IPS DF 4.7 (cell line): Measurements from ENCODE around the gene SFT2D2.
"Not testable (repeated sequence)": the region's sequence is repeated elsewhere in the genome, so short reads cannot be mapped to it uniquely, and the experiment has no call there.

Experiments used
- DNase-seq: peaks from one replicate; pipeline ENCODE4 v3.0.0-alpha.2; 2013; ENCODE audit warnings: low spot score; ENCODE audit errors: extremely low read depth

Gene SFT2D2

DNA sequence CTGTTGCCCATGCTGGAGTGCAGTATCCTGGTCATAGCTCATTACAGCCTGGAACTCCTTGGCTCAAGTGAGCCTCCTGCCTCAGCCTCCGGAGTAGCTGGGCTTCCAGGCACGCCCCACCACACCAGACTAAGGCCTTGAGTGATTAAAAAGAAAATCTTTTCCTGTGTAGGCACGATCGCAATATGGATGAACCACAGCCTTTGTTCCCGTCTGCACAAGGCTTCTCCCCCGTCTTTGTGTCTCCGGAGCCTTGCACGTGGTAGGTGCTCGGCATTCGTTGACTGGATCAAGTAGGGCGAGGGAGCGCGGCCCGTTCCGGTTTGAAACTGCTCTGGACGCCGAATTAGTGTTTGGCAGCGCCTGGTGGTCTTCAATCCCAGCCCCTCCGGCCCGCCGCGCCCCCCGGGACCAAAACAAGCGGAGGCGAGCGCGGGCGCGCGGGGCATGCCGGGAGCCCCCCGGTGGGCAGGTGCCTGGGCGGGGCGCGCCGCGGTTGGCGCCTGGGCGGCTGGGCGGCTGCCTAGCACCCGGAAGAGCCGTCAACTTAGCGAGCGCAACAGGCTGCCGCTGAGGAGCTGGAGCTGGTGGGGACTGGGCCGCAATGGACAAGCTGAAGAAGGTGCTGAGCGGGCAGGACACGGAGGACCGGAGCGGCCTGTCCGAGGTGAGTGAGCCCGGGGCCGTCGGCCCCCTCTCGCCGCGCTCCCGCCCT lies at the start of gene SFT2D2:
SFT2D2 (plus strand) TSS at position 529 of the 715 bp plus-strand sequence; CDS start at position 605, 76 bp downstream.
- no peak for DNase-seq

DNA sequence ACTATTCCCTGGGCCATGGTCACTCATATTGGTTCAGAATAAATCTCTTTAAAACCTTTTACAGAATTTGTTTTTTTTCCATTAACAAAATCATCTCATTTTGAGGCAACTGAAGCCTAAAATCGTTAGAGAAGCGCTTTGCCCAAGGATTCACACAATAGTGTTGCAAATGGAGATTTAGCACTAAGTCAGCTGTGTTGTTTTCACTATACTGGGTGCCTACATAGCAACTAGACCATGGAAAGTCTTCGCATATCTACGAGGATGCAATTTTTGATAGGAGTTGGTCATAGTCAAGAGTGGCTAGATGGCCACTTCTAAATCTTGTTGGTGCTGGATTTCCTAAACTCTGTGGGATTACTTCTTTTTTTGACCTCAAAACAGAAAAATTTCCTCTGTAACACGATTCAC lies 47.6 kb upstream of the SFT2D2 start:
- no peak for DNase-seq

DNA sequence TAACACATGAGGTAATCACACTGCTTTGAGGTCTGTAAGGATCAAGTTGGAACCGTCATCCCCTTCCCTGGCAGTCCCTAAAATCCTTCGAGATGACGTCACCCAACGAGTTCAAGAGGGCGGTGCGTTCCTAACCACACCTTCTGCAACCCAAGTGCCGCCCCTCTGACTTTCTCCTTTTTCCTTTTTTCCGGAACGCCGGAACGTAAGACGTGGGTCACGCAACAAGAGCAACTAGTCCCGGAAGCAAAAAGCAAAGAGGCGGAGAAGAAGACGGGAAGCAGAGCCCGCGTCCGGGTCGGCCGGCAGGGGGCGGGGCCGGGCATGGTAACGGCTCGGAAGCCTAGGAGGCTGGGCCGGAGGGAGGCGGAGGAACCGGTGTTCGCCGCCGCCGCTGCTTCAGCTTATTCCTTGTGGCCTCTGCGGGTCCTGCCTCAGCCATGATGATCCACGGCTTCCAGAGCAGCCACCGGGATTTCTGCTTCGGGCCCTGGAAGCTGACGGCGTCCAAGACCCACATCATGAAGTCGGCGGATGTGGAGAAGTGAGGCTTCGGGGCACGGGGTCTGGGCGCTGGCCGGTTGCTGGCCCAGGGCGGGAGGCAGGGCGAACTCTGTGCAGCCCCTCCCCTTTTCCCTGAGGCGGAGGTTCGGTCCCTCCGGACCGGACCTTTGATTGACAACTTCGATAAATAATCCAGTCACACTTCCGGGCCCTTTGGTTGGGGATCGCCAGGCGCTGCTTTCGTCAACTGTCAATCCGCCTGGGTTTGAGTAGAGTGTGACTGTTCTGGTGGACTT lies 47.0 kb upstream of the SFT2D2 start, which contains the start of gene TIPRL:
TIPRL (plus strand) TSS at position 325 of the 800 bp plus-strand sequence; CDS start at position 441, 116 bp downstream.
- DNase-seq = peak; percentile 97

DNA sequence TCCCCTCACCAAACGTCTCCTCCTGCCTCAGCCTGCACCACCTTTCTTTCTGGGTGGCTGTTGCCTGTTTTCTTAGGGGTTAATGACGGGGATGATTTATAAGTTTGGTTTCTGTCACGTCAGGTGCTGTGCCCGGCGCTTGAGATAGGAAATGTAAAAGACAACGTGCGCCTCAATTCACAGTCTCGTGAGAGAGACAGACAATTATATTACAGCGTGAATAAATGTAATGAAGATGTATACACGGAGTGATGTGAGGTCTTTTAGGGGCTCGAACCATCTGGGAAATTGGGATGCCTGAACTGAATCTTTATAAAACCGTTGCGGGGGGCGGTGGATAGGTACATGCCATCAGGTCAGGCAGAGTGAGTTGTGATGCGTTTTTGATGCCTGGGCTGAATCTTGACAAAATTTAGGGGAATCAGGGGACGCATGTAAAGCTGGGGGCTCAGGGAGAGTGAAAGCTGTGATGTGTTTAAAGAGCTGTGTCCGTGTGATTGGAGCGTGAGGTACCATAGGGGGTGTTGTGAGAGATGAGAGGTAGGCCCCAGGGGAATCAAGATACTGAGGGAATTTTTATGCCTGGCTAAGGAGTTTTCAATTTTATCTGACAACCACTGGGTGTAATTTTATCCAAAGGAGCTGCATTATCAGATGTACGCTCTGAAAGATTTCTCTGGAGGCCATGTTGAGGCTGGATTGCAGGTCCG lies 46.2 kb upstream of the SFT2D2 start:
- DNase-seq = no peak

DNA sequence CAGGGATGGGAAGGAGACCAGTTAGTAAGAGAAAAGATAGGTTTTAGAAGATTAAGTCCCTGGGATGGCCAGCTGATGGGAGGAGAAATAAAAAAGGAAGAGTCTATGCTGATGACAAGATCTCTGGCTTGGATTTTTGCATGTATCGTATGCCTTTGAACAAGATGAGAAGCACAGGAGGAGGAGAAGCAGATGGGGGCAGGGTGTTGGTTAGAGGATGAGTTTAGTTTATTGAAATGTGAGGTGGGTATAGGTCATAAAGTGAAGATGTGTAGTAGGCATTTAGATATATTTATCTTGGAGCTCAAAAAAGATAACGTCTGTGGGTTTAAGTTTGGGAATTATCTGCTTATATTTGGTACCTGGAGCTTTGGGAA lies 45.7 kb upstream of the SFT2D2 start:
- DNase-seq = no peak

DNA sequence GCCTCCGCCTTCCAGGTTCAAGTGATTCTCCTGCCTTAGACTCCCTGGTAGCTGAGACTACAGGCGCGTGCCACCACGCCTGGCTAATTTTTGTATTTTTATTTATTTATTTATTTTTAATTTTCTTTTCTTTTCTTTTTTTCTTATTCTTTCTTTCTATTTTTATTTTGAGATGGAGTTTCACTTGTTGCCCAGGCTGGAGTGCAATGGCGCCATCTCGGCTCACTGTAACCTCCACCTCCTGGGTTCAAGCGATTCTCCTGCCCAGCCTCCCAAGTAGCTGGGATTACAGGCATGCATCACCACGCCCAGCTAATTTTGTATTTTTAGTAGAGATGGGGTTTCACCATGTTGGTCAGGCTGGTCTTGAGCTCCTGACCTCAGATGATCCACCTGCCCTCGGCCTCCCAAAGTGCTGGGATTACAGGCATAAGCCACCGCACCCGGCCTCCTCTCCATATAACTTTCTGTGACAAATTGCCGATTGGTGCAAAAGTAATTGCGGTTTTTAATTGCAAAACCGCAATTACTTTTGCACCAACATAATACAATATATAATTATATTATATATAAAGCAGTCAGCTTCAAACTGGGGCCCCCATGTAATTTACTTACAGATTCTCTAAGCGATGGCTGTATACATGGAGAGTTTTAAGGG lies 44.6 kb upstream of the SFT2D2 start:
- not testable (repeated sequence) for DNase-seq

DNA sequence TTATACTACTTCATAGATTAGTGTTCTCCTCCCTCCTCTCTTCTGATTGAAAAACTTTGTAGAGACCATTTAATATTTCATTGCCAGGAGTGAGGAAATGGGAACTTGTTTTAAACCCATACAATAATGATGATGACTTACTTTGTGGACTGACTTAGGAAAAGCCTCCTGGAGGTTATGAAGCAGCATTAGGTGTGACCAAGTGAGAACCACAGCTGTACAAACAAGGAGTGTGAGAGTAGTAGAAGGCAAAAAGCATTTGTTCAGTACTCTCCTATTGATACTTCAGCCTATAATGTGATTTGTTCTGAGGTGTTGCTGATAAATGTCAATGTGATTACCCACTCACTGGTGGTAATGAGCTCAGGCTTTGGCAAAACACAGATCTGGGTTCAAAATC lies 38.6 kb upstream of the SFT2D2 start:
- no peak for DNase-seq

DNA sequence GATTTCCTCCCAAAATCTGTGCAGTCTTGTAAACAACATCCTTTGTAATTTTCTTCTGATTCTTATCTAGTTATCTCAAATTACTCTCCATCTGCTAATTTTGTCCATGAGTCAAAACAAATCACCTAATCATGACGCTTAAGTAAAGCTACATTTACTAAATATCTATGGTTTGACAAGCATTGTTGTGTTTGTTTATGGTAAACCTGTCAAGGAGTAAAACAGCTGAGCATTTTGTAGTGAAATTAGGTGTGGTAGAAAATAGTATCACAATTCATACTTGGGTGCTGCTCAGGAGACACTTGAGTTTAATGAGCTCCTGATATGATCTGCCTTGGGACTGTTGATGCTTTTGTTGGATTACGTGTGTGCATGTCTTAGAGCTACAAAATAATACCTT lies 35.4 kb upstream of the SFT2D2 start:
- no peak for DNase-seq

DNA sequence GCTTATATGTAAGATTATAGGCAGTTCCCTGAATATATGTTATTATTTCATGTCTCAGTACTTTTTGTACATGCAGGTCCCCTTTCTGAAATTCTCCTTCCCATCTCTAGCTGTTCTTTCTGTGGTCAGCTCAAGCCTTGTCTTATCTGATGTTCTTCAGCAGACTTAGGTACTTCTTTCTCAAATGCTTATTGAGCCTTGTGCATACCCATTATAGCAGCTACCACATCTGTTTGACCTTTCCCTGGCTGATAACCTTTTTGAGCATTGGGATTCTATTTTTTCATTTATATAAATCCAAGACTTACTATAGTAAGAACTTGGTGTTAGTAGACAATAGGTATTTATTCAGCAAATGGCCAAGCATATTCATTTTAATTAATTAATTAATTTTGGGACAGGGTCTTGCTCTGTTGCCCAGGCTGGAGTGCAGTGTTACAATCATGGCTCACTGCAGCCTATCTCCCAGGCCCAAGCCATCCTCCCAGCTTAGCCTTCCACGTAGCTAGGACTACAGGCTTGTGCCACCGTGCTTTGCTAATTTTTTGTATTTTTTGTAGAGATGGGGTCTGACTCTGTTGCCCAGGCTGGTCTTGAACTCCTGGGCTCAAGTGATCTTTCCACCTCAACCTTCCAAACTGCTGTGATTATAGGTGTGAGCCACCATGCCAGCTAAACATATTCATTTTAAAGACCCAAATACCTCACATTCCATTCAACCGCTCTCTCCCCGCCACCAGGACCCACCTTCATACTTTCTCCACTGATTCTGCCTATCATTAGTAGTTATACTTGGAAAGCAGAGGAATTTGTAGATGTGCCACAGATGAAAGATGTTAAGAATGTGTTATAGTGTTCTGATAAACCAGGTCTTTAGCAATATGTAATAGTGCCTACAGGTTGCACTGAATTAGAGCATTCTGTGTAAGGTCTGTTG lies 30.3 kb upstream of the SFT2D2 start:
- DNase-seq = no peak

DNA sequence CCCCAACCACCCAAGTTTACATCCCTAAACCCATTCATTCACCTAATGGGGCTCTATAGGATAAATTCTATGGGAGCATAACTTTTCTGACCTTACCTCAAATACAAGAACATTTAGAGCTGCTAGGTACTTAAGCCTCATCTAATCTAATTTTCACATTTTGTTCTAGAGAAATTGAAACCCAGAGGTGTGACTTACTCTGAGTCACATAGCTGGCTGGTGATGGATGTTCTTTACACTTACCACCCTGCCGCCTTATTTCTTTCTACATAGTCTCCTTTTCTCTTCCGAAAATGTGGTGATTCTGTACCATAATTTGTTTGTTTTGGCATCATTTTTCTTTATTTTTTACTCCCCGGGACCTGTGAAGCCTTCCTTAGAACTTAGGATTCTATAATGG lies 26.7 kb upstream of the SFT2D2 start:
- DNase-seq = no peak

DNA sequence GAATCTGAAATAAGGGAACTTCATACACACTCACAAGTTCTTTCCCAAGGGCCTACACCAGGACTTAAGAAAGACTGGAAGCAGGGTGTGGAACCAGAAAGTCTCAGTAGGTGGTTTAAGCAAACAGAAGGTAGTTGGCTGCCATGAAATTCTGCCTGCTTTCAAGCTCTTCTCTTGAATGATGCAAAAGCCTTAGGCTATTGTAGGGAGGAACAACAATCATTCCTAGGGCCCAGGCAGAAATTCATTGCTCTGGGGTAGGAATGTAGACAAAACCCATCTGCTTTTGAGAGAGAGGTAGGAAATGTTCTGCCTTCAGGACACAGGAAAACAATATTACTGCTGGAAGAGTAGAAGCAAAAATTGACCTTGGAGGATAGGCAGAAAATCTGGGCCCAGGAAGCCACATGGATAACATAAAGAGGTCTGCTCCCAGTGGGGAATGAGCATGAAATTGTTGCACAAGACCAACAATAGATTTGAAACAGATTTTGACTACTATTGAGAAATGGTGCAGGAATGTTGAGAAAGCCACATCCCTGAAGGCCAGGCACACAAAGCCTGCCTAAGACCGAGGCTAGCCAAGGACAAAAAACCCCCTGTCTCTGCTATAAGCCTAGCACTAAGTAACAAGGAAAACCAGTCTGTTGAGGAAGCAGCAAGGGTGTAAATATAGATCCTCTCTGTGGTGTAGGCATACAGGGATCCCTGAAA lies 22.7 kb upstream of the SFT2D2 start:
- no peak for DNase-seq

DNA sequence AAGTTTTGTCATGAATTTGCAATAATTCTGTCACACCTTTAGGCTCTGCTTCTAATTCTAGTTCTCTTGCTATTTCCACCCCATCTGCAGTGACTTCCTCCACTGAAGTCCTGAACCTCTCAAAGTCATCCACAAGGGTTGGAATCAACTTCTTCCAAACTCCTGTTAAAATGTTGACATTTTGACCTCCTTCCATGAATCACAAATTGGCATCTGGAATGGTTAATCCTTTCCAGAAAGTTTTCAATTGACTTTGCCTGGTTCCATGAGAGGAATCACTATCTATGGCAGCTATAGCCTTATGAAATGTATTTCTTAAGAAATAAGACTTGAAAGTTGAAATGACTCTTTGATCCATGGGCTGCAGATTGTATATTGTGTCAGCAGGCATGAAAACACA lies 19.7 kb upstream of the SFT2D2 start:
- no peak for DNase-seq

DNA sequence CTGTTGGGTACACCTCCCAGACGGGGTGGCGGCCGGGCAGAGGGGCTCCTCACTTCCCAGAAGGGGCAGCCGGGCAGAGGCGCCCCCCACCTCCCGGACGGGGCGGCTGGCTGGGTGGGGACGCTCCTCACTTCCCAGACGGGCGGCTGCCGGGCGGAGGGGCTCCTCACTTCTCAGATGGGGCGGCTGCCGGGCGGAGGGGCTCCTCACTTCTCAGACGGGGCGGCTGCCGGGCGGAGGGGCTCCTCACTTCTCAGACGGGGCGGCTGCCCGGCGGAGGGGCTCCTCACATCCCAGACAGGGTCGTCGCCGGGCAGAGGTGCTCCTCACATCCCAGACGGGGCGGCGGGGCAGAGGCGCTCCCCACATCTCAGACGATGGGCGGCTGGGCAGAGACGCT lies 18.1 kb upstream of the SFT2D2 start:
- not testable (repeated sequence) for DNase-seq

DNA sequence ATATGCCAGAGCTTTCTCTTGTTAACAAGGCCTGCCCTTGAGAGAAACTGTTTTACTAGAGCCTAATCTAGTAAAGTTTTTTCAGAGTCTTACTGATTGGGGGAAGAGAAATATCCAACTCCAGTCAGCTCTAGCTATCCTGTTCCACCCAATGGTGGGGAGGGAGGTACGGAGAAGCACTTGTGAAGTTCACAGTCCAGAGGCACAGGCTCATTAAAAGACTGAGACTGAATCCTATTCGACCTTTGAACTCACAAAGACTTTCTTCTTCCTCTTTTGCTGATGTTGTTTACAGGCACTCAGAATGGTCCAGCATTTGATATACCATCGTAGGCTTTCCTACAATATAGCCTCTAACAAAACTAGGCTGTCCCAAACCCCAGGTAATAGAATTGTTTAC lies 15.5 kb upstream of the SFT2D2 start:
- DNase-seq = no peak

DNA sequence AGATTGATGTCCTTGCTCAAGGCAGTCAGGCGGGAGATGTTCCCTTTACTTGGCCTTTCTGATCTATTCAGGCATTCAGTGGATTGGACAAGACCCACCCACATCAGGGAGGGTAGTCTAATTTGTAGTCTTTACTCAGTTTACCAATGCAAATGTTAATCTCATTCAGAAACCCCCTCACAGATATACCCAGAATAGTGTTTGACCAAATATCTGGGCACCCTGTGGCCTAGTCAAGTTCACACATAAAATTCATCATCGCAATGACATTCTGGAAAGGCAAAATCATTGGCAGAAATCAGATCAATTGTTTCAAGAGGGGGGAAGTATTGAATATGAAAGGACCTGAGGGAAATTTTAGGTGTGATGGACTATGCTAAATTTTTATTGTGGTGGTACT lies 12.5 kb upstream of the SFT2D2 start:
- DNase-seq = no peak

DNA sequence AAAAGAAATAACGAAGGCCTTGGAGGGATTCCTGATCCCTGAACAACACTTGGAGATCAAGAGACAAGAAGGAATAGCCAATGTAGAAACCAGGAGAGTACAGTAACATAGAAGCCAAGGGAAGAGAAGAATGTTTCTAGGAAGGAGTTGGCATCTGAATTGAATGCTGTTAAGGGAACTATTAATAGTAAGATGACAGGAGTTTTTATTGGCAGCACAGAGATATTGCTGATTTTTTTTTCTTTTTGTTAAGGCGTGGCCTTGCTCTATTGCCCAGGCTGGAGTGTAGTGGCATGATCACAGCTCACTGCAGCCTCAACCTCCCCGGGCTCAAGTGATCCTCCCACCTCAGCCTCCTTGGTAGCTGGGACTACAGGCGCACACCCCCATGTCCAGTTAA lies 9.6 kb upstream of the SFT2D2 start:
- no peak for DNase-seq

DNA sequence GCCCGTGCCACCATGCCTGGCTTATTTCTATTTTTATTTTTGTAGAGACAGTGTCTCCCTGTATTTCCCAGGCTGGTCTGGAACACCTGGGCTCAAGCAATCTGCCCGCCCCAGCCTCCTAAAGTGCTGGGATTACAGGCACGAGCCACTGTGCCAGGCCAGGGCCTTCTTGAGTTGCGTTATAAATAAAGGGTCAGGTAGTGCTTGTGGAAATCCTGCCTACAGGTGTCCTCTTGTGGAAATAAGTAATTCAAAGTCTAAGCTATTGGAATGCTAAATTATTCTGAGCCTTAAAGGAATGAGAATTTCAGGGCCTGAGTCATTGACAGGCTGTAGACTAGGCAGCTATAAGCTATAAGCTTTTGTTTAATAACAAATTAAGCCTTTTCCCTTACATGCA lies 8.1 kb upstream of the SFT2D2 start:
- DNase-seq = no peak

DNA sequence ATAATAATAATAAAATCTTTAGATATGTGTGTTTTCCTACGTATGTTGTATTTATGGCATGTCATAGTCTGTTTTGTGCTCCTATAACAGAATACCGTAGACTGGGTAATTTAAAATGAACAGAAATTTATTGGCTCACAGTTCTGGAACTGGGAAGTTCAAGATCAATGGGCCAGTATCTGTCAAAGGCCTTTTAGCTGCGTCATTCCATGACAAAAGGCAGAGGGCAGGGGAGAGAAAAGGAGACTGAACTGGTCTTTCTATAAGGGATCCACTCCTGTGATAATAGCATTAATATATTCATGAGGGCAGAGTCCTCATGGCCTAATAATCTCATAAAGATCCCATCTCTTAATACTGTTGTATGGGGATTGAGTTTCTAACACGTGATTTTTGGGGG lies 7.1 kb upstream of the SFT2D2 start:
- DNase-seq = no peak

DNA sequence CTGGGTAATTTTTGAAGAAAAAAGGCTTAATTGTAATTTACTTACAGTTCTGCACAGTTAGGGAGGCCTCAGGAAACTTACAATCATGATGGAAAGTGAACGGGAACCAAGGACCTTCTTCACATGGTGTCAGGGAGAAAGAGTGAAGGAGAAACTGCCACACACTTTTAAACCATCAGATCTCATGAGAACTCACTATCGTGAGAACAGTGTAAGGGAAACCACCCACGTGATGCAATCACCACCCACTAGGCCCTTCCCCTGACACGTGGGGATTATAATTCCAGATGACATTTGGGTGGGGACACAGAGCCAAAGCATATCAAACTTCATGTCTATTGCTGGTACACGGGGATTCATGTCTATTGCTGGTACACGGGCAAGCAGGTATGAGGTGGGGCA lies 5.3 kb upstream of the SFT2D2 start:
- DNase-seq = no peak

DNA sequence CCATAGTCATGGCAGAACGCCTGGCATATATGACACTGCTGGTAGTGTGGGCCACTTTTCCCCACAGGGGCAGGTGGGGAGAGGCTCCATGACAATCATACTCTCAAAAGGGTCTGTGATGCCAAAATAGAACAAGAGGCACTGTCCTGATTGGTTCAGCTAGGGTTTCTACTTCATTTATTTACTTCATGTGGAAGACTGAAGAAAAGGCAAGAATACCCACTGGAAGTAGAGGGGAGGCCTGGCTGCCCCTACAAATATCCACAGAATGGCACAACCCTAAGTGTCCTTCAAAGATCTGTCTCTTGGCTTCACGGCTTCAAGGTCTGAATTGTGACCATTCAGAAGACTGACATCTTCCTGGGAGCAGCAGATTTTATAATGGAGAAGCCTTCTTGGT lies 4.5 kb upstream of the SFT2D2 start:
- no peak for DNase-seq
